Fibroblast of pulmonary artery (primary cell): ENCODE measurements around the gene SPRYD3.
A peak's percentile ranks its signal among the peaks of the same experiment; 100 is the strongest.

Experiments
- DNase-seq: peaks from one replicate; pipeline ENCODE4 v3.0.0-alpha.2; 2010; ENCODE audit warnings: low read depth
- H3K4me3 ChIP-seq: replicated peaks from 2 replicates; pipeline ENCODE4 v1.5.1; 2011; ENCODE audit warnings: low read depth, mild to moderate bottlenecking, control low read depth, low read length, moderate library complexity
- CTCF ChIP-seq: IDR thresholded peaks from 2 replicates; pipeline ENCODE4 v1.5.1; 2011; ENCODE audit warnings: mild to moderate bottlenecking, control low read depth, low read length, inconsistent platforms; ENCODE audit errors: missing control alignments

Gene SPRYD3

GRCh38 chr12:53051058-53051880 is 27.9 kb downstream of the SPRYD3 start:
- H3K4me3 ChIP-seq = peak overlapping the region; percentile 90
- peak; percentile 9 for TF ChIP-seq CTCF
- peak; percentile 81 for DNase-seq

- peak overlapping the region; percentile 90 for H3K4me3 ChIP-seq
- no peak for TF ChIP-seq CTCF
- DNase-seq = no peak
Measured at GRCh38 chr12:53050426-53051057, 28.6 kb downstream of the SPRYD3 start.

GRCh38 chr12:53049571-53050318 is 29.4 kb downstream of the SPRYD3 start, which contains the start of gene TNS2:
TSS of gene TNS2 (plus strand) at chr12:53050065. CDS start at chr12:53050186, 121 bp downstream.
- peak within 1 kb of the TSS; percentile 90 for H3K4me3 ChIP-seq
- peak; percentile 81 for DNase-seq
- no peak for TF ChIP-seq CTCF

GRCh38 chr12:53048780-53049401 is 30.3 kb downstream of the SPRYD3 start:
- H3K4me3 ChIP-seq = peak overlapping the region; percentile 90

GRCh38 chr12:53048033-53048779 is 31.0 kb downstream of the SPRYD3 start:
- H3K4me3 ChIP-seq = peak overlapping the region; percentile 90
- peak; percentile 0 for TF ChIP-seq CTCF

More at GRCh38 chr12:53048780-53049401, 30.3 kb downstream of the SPRYD3 start:
- TF ChIP-seq CTCF = no peak
- peak; percentile 85 for DNase-seq

More at GRCh38 chr12:53048033-53048779, 31.0 kb downstream of the SPRYD3 start:
- no peak for DNase-seq
